Small intestine (tissue), 7 donors: ENCODE results near the gene DIS3L2. TPM values are rescaled to one million over a fixed set of nuclear protein-coding genes. Genes with fewer than 3 reads are reported as not detected.
"Not testable (repeated sequence)": the region's sequence is repeated elsewhere in the genome, so short reads cannot be mapped to it uniquely, and the experiment has no call there.

Experiments
- DNase-seq, 2 donors: peaks; one replicate each; pipeline versions ENCODE4 v3.0.0 to v3.0.0-alpha.2; 2013
- FAIRE-seq: peaks from 2 replicates; lab custom pipeline; 2012; peaks lifted over from hg19 to GRCh38; lab: Jason Lieb, UNC
- H3K27ac ChIP-seq, 3 donors: one replicate each; pipeline ENCODE4 v1.5.1; 2013; ENCODE audit warnings: low read length in 2 of 3, mild to moderate bottlenecking in 2 of 3, control low read depth in 1 of 3, inconsistent platforms in 1 of 3, low read depth in 1 of 3, moderate library complexity in 1 of 3
- H3K27me3 ChIP-seq, 3 donors: one replicate each; pipeline ENCODE4 v1.6.1; 2013; ENCODE audit warnings: low read length in 3 of 3, inconsistent platforms in 1 of 3; ENCODE audit not compliant: control insufficient read depth in 3 of 3, insufficient read depth in 3 of 3
- H3K36me3 ChIP-seq, 3 donors: one replicate each; pipeline ENCODE4 v1.6.1; 2013; ENCODE audit warnings: low read length in 3 of 3, inconsistent platforms in 1 of 3, low read depth in 1 of 3, mild to moderate bottlenecking in 1 of 3, moderate library complexity in 1 of 3; ENCODE audit not compliant: control insufficient read depth in 3 of 3, insufficient read depth in 2 of 3
- H3K4me1 ChIP-seq, 3 donors: one replicate each; pipeline ENCODE4 v1.6.1; 2013; ENCODE audit warnings: low read length in 2 of 3, inconsistent platforms in 1 of 3, low read depth in 1 of 3, mild to moderate bottlenecking in 1 of 3, moderate library complexity in 1 of 3; ENCODE audit not compliant: control insufficient read depth in 3 of 3, insufficient read depth in 2 of 3
- H3K4me3 ChIP-seq, 3 donors: one replicate each; pipeline ENCODE4 v1.5.1; 2013; ENCODE audit warnings: low read length in 3 of 3, control low read depth in 1 of 3, inconsistent platforms in 1 of 3, low read depth in 1 of 3, mild to moderate bottlenecking in 1 of 3, moderate library complexity in 1 of 3
- H3K9me3 ChIP-seq, 2 donors: one replicate each; pipeline ENCODE4 v1.6.1; 2013; ENCODE audit warnings: low read depth in 1 of 2, low read length in 1 of 2; ENCODE audit not compliant: control insufficient read depth in 2 of 2, insufficient read depth in 1 of 2
- WGBS, 3 donors: extraction: QIAGEN DNeasy Blood & Tissue Kit; methylation state at CpG; one replicate each; pipeline ENCODE4 v1.1.7; 2013; 5-methylcytosine and 5-hydroxymethylcytosine counted together
- polyA plus RNA-seq, 4 donors: library from polyadenylated mRNA; stranded (reverse) in 3 of 4; unstranded in 1 of 4; fragments of 200-250 nt in 3 of 4; fragments of 120-200 nt in 1 of 4; gene quantifications; one replicate each; pipeline versions ENCODE4 v1.2.1 to v1.2.3, GENCODE V29; 2013
- donor health status: healthy with polysubstance abuse.
- donor health status: control.
- donor health status: control.
- donor health status: Bipolar disorder and iron deficiency.
- donor health status: healthy.

DIS3L2 gene
- polyA plus RNA-seq, 4 donors, result 8.3 to 22.1 (median 11.8) TPM

- peaks cover 0 to 13% of the 10 kb centered on the region in 2 donors for H3K9me3 ChIP-seq
- 90 to 98% (median 90%) methylated on average over 3 of the region's 3 CpGs for WGBS, 3 donors
- no peak overlapping the region for H3K4me3 ChIP-seq
- FAIRE-seq (no peak), DNase-seq (no peak)
- H3K27ac ChIP-seq, result no peak overlapping the region
- no peaks in the 10 kb centered on the region for H3K27me3 ChIP-seq
- H3K4me1 ChIP-seq, result no peaks in the 10 kb centered on the region
- peaks cover 0 to 44% (median 0%) of the 10 kb centered on the region in 3 donors for H3K36me3 ChIP-seq
Measured at GRCh38 chr2:232308986-232309385, 347.5 kb downstream of the DIS3L2 start.

- peaks cover 0 to 9% of the 10 kb centered on the region in 2 donors for H3K9me3 ChIP-seq
- no peak overlapping the region for H3K27ac ChIP-seq
- 86 to 96% (median 90%) methylated on average over 4 of the region's 4 CpGs for WGBS, 3 donors
- H3K4me3 ChIP-seq, result no peak overlapping the region
- peaks cover 0 to 44% (median 0%) of the 10 kb centered on the region in 3 donors for H3K36me3 ChIP-seq
- H3K27me3 ChIP-seq, result no peaks in the 10 kb centered on the region
- FAIRE-seq, result no peak
- DNase-seq, result no peak
- H3K4me1 ChIP-seq, result no peaks in the 10 kb centered on the region
Measured at GRCh38 chr2:232309592-232309991, 348.1 kb downstream of the DIS3L2 start.

DNA sequence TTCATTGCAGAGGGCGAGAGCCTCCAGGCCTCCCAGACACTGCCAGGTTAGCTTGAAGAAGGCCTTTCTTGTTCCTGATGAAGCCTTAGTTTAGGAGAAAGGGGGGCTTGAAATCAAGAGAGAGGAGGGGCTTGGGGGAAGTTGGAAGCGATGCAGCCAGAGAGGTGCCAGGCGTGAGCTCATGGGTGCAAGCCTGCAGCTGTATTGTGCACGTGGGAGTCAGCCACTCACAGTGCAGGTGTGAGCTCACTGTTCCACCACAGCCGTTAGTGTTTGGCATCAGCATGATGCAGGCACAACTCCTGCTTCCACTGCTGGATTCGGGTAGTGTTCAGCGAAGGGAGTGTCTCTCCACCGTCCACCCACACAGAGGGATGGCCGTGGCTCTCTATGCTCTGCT, 348.6 kb downstream of the DIS3L2 start:
- 77 to 86% (median 84%) methylated on average over 9 of the region's 9 CpGs for WGBS, 3 donors
- peaks cover 0 to 44% (median 0%) of the 10 kb centered on the region in 3 donors for H3K36me3 ChIP-seq
- H3K4me3 ChIP-seq, result no peak overlapping the region
- no peaks in the 10 kb centered on the region for H3K27me3 ChIP-seq
- no peak overlapping the region for H3K27ac ChIP-seq
- DNase-seq (no peak), FAIRE-seq (no peak)
- H3K4me1 ChIP-seq, result peaks cover 0 to under 1% (median 0%) of the 10 kb centered on the region in 3 donors
- peaks cover 0 to 9% of the 10 kb centered on the region in 2 donors for H3K9me3 ChIP-seq

DNA sequence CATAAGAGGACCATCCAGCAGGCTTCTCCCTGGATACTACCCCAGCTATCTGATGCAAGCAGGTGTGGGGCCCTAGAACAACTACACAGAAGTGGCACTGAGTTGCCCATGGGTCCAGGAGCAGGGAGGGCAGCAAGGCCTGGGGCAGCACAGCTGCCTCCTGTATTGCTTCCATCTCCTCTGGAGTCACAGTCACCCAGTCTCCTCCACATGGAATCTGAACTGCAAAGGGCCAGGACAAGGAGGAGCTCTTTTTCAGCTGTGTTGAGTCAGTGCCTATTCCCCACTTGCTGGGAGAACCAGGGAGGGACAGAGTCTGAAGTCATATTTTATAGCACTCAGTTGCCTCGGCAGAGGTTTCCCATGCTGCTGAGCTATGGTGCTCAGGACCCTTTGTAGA, 349.2 kb downstream of the DIS3L2 start:
- no peak for FAIRE-seq
- peaks cover 0 to 46% (median 0%) of the 10 kb centered on the region in 3 donors for H3K36me3 ChIP-seq
- no peak for DNase-seq
- no peaks in the 10 kb centered on the region for H3K27me3 ChIP-seq
- H3K9me3 ChIP-seq, result peaks cover 0 to 9% of the 10 kb centered on the region in 2 donors
- H3K4me3 ChIP-seq, result no peak overlapping the region
- H3K4me1 ChIP-seq, result peaks cover 0 to 6% (median under 1%) of the 10 kb centered on the region in 3 donors
- 65 to 80% (median 79%) methylated on average over 1 of the region's 1 CpG for WGBS, 3 donors
- H3K27ac ChIP-seq, result no peak overlapping the region

- FAIRE-seq, H3K27me3 ChIP-seq, H3K9me3 ChIP-seq, H3K4me3 ChIP-seq, H3K27ac ChIP-seq, DNase-seq: not testable (repeated sequence)
- WGBS, 3 donors, result 94 to 97% (median 95%) methylated on average over 2 of the region's 2 CpGs
- peaks cover 0 to 34% (median 3%) of the 10 kb centered on the region in 3 donors for H3K36me3 ChIP-seq
- H3K4me1 ChIP-seq, result peaks cover 1 to 10% (median 9%) of the 10 kb centered on the region in 3 donors
Measured at GRCh38 chr2:232313645-232314044, 352.1 kb downstream of the DIS3L2 start.

DNA sequence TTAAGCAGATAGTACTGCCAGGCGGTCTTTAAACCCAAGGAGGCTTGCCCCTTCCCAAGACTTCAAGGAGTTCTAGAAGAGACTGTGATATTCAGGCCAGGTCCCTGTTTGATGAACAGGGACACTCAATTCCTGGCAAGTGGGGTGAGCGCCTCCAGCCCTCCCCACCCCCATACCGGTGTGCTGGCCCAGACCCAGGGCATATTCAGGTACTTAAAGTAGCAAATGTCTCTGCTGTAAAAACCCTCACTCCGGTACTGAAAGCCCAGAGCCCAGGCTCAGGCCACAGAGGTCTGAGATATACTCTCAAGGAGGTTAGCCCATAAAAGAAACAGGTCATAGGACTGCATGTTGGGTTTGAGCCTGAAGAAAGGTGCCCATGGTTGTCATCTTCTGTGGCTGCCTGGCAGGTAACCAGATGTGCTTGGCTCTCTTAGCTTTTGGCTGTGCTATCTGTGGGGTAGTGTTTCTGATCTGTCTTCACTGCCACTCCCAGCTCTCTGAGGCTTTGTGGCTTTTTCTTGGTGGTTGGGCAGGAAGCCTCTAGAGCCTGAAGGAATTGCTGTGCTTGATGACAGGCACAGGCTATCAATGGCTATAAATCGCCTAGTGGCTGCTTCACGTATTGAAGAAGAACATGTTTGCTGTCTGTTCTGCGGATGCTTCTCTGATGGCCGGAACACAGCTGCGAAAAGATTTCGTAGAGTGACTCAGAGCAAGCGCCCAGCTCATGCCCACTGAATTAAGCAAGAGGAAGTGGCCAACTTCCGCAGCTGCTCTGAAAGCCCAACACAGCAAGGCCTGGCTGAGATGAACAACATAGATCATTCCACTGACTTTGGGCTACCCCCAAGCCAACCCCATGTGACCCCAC, 353.8 kb downstream of the DIS3L2 start:
- H3K9me3 ChIP-seq, result peaks cover 0 to 9% of the 10 kb centered on the region in 2 donors
- no peak overlapping the region for H3K4me3 ChIP-seq
- H3K36me3 ChIP-seq, result peaks cover 0 to 24% (median 3%) of the 10 kb centered on the region in 3 donors
- peak overlapping the region in 1 of 3 donors; percentile 76 for H3K27ac ChIP-seq
- peak in 1 of 2 donors; percentile 20 for DNase-seq
- H3K27me3 ChIP-seq, result no peaks in the 10 kb centered on the region
- H3K4me1 ChIP-seq, result peaks cover 1 to 10% (median 9%) of the 10 kb centered on the region in 3 donors
- FAIRE-seq, result no peak
- 70 to 92% (median 77%) methylated on average over 12 of the region's 12 CpGs for WGBS, 3 donors

GRCh38 chr2:232315923-232316299, 354.4 kb downstream of the DIS3L2 start:
- Histone ChIP-seq H3K4me1 (peaks cover 1 to 10% (median 9%) of the 10 kb centered on the region in 3 donors), H3K4me3 (no peak overlapping the region), H3K27me3 (no peaks in the 10 kb centered on the region), H3K36me3 (peaks cover 0 to 21% (median 3%) of the 10 kb centered on the region in 3 donors), H3K9me3 (peaks cover 0 to 9% of the 10 kb centered on the region in 2 donors), H3K27ac (peak overlapping the region in 1 of 3 donors; percentile 76)
- WGBS, 3 donors, result 79 to 96% (median 83%) methylated on average over 8 of the region's 8 CpGs
- DNase-seq (no peak), FAIRE-seq (no peak)

DNA sequence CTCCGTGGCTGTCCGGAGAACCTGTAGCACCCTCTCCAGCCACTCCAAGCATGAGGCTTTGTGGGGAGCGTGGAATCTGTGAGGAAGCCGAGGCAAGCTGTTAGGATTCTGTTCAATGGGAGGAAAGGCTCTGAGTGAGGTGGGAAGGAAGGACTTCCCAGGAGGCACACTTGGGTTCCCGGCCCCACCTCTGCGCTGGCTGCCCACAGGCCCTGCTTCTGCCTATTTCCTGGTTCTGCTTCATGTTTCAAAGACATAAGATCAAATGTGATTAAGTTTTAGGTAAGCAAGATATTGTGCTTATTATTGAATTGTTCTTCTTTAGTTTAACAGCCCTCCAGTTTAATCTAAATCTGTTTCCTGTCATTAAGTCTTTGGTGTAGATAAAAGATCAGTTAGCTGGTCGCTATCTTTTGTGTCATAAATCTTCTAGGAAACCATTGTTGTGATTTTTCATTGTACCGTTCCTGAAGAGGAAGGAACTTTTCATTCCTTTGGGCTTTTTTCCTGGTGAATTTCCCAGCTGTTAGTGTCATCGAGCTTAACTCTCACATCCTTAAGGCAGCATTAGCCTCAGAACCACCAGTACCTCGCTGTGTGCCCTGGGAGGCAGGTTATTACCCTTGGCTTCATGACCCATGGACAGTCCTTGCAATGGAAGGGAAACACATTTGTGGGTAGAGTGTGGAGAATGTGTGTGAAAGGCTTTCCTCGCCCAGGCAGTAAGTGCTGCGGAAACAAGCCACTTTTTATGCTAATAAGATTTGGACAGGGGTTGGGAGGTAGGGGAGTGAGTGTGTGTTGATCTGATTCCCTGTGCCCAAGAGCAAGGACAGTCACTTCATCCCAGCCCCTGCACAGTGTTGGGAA, 355.2 kb downstream of the DIS3L2 start:
- no peaks in the 10 kb centered on the region for H3K27me3 ChIP-seq
- H3K4me3 ChIP-seq, result no peak overlapping the region
- peak overlapping the region in 1 of 3 donors; percentile 22 for H3K27ac ChIP-seq
- 31 to 51% (median 49%) methylated on average over 12 of the region's 12 CpGs for WGBS, 3 donors
- DNase-seq, result peak; percentile 15 to 27
- H3K36me3 ChIP-seq, result peaks cover 0 to 23% (median 3%) of the 10 kb centered on the region in 3 donors
- H3K4me1 ChIP-seq, result peaks cover 1 to 10% (median 9%) of the 10 kb centered on the region in 3 donors
- peaks cover 0 to 9% of the 10 kb centered on the region in 2 donors for H3K9me3 ChIP-seq
- no peak for FAIRE-seq
